ENCODE data around the gene NIM1K. TPM values are rescaled to one million over a fixed set of nuclear protein-coding genes. Genes with fewer than 3 reads are reported as not detected.

The NIM1K gene
- total and polyA plus RNA-seq, 2 donors from 2014 or later = 0.32 to 0.60 TPM

DNA sequence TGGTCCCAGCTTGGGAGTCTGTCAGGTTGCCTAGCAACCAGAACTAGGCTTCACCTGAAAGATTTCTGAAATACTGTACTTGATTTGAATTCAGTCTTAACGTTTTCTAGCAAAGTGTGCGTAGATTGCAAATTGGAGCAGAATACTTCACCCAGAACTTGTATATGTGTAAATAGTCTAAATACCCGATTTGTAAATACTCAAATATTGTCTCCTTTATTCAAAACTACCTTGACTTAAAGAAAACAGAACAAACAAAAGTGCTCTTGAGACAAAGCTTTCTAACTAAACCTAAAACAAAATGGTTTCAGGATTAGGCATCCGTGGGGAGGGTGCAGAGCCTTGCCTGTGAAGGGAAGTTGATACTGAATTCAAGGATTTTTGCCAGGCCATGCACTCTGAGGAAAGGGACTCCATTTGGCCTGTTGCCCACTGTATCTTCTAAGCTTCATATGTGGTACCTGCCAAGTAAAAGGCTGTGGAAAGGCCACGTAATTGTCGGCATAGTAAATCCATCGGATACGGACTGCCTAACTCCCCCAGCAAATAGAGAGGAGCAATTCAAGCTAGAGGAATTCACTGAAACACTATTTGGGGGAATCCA is 121.9 kb downstream of the NIM1K start:
- H3K27ac ChIP-seq (ENCODE audit: low read depth in 2 of 2, low read length in 2 of 2) = peak overlapping the region; percentile 53 to 94
- no peaks in the 10 kb centered on the region for H3K36me3 ChIP-seq (ENCODE audit: control insufficient read depth in 2 of 3, insufficient read depth in 3 of 3, low read length in 3 of 3)
- no peaks in the 10 kb centered on the region for H3K9me3 ChIP-seq (ENCODE audit: control insufficient read depth in 2 of 3, insufficient read depth in 1 of 3, low read length in 3 of 3)
- H3K4me1 ChIP-seq (ENCODE audit: control insufficient read depth in 2 of 3, insufficient read depth in 2 of 3, low read depth in 1 of 3, low read length in 3 of 3) = peaks cover 0 to 18% (median 16%) of the 10 kb centered on the region in 3 donors
- H3K27me3 ChIP-seq (ENCODE audit: control insufficient read depth, insufficient read depth, low read length) = no peaks in the 10 kb centered on the region
- FAIRE-seq = no peak
- intact Hi-C loops (cut with DNase I) = no loop called here
- DNase-seq = peak in 2 of 5 donors; percentile 37 to 59
- peak overlapping the region; percentile 75 to 87 (median 82) for H3K4me3 ChIP-seq (ENCODE audit: low read length in 3 of 3)
- no peak for TF ChIP-seq CTCF (IDR thresholded peaks at IDR 0.05; ENCODE audit: borderline replicate concordance, extremely low read depth, insufficient read depth)
- H3K9ac ChIP-seq (ENCODE audit: low read length in 3 of 3) = peak overlapping the region; percentile 5 to 77 (median 62)

GRCh38 chr5:43314724-43315123 is 122.7 kb downstream of the NIM1K start:
- peaks cover 0 to 16% (median 15%) of the 10 kb centered on the region in 3 donors for H3K4me1 ChIP-seq (ENCODE audit: control insufficient read depth in 2 of 3, insufficient read depth in 2 of 3, low read depth in 1 of 3, low read length in 3 of 3)
- no peaks in the 10 kb centered on the region for H3K27me3 ChIP-seq (ENCODE audit: control insufficient read depth, insufficient read depth, low read length)
- intact Hi-C loops (cut with DNase I) = no loop called here
- H3K36me3 ChIP-seq (ENCODE audit: control insufficient read depth in 2 of 3, insufficient read depth in 3 of 3, low read length in 3 of 3) = no peaks in the 10 kb centered on the region
- TF ChIP-seq CTCF (IDR thresholded peaks at IDR 0.05; ENCODE audit: borderline replicate concordance, extremely low read depth, insufficient read depth) = no peak
- no peak overlapping the region for H3K27ac ChIP-seq (ENCODE audit: low read depth in 2 of 2, low read length in 2 of 2)
- DNase-seq (no peak), FAIRE-seq (no peak)
- no peak overlapping the region for H3K9ac ChIP-seq (ENCODE audit: low read length in 3 of 3)
- H3K9me3 ChIP-seq (ENCODE audit: control insufficient read depth in 2 of 3, insufficient read depth in 1 of 3, low read length in 3 of 3) = no peaks in the 10 kb centered on the region
- no peak overlapping the region for H3K4me3 ChIP-seq (ENCODE audit: low read length in 3 of 3)

GRCh38 chr5:43315263-43315662 is 123.2 kb downstream of the NIM1K start:
- Histone ChIP-seq H3K9ac (ENCODE audit: low read length in 3 of 3) (no peak overlapping the region), H3K4me3 (ENCODE audit: low read length in 3 of 3) (no peak overlapping the region), H3K4me1 (ENCODE audit: control insufficient read depth in 2 of 3, insufficient read depth in 2 of 3, low read depth in 1 of 3, low read length in 3 of 3) (peaks cover 0 to 16% (median 10%) of the 10 kb centered on the region in 3 donors), H3K9me3 (ENCODE audit: control insufficient read depth in 2 of 3, insufficient read depth in 1 of 3, low read length in 3 of 3) (no peaks in the 10 kb centered on the region), H3K27ac (ENCODE audit: low read depth in 2 of 2, low read length in 2 of 2) (no peak overlapping the region), H3K36me3 (ENCODE audit: control insufficient read depth in 2 of 3, insufficient read depth in 3 of 3, low read length in 3 of 3) (no peaks in the 10 kb centered on the region), H3K27me3 (ENCODE audit: control insufficient read depth, insufficient read depth, low read length) (no peaks in the 10 kb centered on the region)
- intact Hi-C loops (cut with DNase I) = no loop called here
- FAIRE-seq = no peak
- DNase-seq = no peak
- TF ChIP-seq CTCF (IDR thresholded peaks at IDR 0.05; ENCODE audit: borderline replicate concordance, extremely low read depth, insufficient read depth) = no peak

GRCh38 chr5:43315682-43316081 is 123.7 kb downstream of the NIM1K start:
- intact Hi-C loops (cut with DNase I) = no loop called here

More at GRCh38 chr5:43315682-43316081, 123.7 kb downstream of the NIM1K start:
- FAIRE-seq = no peak
- Histone ChIP-seq H3K9ac (ENCODE audit: low read length in 3 of 3) (no peak overlapping the region), H3K27me3 (ENCODE audit: control insufficient read depth, insufficient read depth, low read length) (no peaks in the 10 kb centered on the region), H3K27ac (ENCODE audit: low read depth in 2 of 2, low read length in 2 of 2) (no peak overlapping the region), H3K4me3 (ENCODE audit: low read length in 3 of 3) (no peak overlapping the region), H3K9me3 (ENCODE audit: control insufficient read depth in 2 of 3, insufficient read depth in 1 of 3, low read length in 3 of 3) (no peaks in the 10 kb centered on the region), H3K4me1 (ENCODE audit: control insufficient read depth in 2 of 3, insufficient read depth in 2 of 3, low read depth in 1 of 3, low read length in 3 of 3) (peaks cover 0 to 16% (median 6%) of the 10 kb centered on the region in 3 donors), H3K36me3 (ENCODE audit: control insufficient read depth in 2 of 3, insufficient read depth in 3 of 3, low read length in 3 of 3) (no peaks in the 10 kb centered on the region)
- TF ChIP-seq CTCF (IDR thresholded peaks at IDR 0.05; ENCODE audit: borderline replicate concordance, extremely low read depth, insufficient read depth) = no peak
- DNase-seq = no peak

Data from kidney (tissue), 14 donors.